Measurements from ENCODE around the gene TREX2. TPM values are rescaled to one million over a fixed set of nuclear protein-coding genes. Genes with fewer than 3 reads are reported as not detected.

TREX2 gene
- total and polyA plus RNA-seq, 2 experiments from 2014 or later, result 0.81 to 1.7 TPM

- ATAC-seq (peak; percentile 52), DNase-seq (ENCODE audit: low spot score) (no peak)
- Mint-ChIP-seq H3K9me3 (no peaks in the 10 kb centered on the region), H3K4me3 (no peak overlapping the region), H3K27ac (no peak overlapping the region), H3K27me3 (ENCODE audit: insufficient read depth, low read depth, poor library complexity) (peaks cover 3% of the 10 kb centered on the region), H3K36me3 (ENCODE audit: low read depth) (no peaks in the 10 kb centered on the region), H3K4me1 (no peaks in the 10 kb centered on the region)
- H3K27me3 ChIP-seq (ENCODE audit: insufficient read depth), result no peaks in the 10 kb centered on the region
- H3K4me1 ChIP-seq (ENCODE audit: insufficient read depth), result no peaks in the 10 kb centered on the region
- no peaks in the 10 kb centered on the region for H4K20me1 ChIP-seq (replicated peaks; ENCODE audit: insufficient read depth)
- no peaks in the 10 kb centered on the region for H3K9me2 ChIP-seq (ENCODE audit: insufficient read depth)
- H3F3A ChIP-seq (replicated peaks; ENCODE audit: low read depth), result no peaks in the 10 kb centered on the region
- H3K36me3 ChIP-seq (ENCODE audit: insufficient read depth), result no peaks in the 10 kb centered on the region
- H3K4me2 ChIP-seq, result no peak overlapping the region
- no peak overlapping the region for H2AFZ ChIP-seq
- H3K27ac ChIP-seq (ENCODE audit: low read depth), result no peak overlapping the region
- no peak overlapping the region for H3K4me3 ChIP-seq
- TF ChIP-seq CTCF (conservative IDR thresholded peaks at IDR 0.05; ENCODE audit: low read depth in 2 of 2), result peak; percentile 38 to 58
- no peak for TF ChIP-seq NANOG (IDR thresholded peaks at IDR 0.05; ENCODE audit: borderline replicate concordance)
- no peak for TF ChIP-seq ZNF331 (CRISPR knock-in tag; IDR thresholded peaks at IDR 0.05; ENCODE audit: low read depth)
- H3K79me2 ChIP-seq (replicated peaks; ENCODE audit: insufficient read depth), result no peaks in the 10 kb centered on the region
Observed at GRCh38 chrX:153438532-153438931, 7.3 kb downstream of the TREX2 start.

DNA sequence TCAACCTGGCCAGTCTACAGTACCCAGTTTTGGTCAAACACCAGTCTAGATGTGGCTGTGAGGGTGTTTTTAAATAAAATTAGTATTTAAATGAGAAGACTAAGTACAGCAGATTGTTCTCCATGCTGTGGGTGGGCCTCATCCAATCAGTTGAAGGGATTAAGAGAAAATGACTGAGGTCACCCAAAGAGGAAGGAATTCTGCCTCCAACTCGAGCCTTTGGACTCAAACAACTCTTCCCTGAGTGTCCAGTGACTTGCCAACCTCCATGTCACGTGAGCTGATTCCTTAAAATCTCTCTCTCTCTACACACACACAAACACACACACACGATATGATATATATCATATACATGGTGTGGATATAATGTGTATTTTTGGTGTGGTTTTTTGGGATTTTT, 10.0 kb downstream of the TREX2 start:
- no peaks in the 10 kb centered on the region for H4K20me1 ChIP-seq (replicated peaks; ENCODE audit: insufficient read depth)
- DNase-seq (ENCODE audit: low spot score) (no peak), ATAC-seq (no peak)
- no peaks in the 10 kb centered on the region for H3K36me3 Mint-ChIP-seq (ENCODE audit: low read depth)
- no peaks in the 10 kb centered on the region for H3K4me1 ChIP-seq (ENCODE audit: insufficient read depth)
- H3K4me3 ChIP-seq, result no peak overlapping the region
- H3K9me3 Mint-ChIP-seq, result 0 out of 3 replicates have a peak, but pooled peaks cover 1% of the 10 kb centered on the region
- H3K27me3 Mint-ChIP-seq (ENCODE audit: insufficient read depth, low read depth, poor library complexity), result no peaks in the 10 kb centered on the region
- no peaks in the 10 kb centered on the region for H3F3A ChIP-seq (replicated peaks; ENCODE audit: low read depth)
- no peak overlapping the region for H3K27ac Mint-ChIP-seq
- no peak overlapping the region for H2AFZ ChIP-seq
- no peak overlapping the region for H3K4me2 ChIP-seq
- no peaks in the 10 kb centered on the region for H3K27me3 ChIP-seq (ENCODE audit: insufficient read depth)
- no peak overlapping the region for H3K4me3 Mint-ChIP-seq
- no peaks in the 10 kb centered on the region for H3K79me2 ChIP-seq (replicated peaks; ENCODE audit: insufficient read depth)
- H3K9me2 ChIP-seq (ENCODE audit: insufficient read depth), result no peaks in the 10 kb centered on the region
- H3K36me3 ChIP-seq (ENCODE audit: insufficient read depth), result no peaks in the 10 kb centered on the region
- H3K4me1 Mint-ChIP-seq, result no peaks in the 10 kb centered on the region
- TF ChIP-seq, protein P1, sequence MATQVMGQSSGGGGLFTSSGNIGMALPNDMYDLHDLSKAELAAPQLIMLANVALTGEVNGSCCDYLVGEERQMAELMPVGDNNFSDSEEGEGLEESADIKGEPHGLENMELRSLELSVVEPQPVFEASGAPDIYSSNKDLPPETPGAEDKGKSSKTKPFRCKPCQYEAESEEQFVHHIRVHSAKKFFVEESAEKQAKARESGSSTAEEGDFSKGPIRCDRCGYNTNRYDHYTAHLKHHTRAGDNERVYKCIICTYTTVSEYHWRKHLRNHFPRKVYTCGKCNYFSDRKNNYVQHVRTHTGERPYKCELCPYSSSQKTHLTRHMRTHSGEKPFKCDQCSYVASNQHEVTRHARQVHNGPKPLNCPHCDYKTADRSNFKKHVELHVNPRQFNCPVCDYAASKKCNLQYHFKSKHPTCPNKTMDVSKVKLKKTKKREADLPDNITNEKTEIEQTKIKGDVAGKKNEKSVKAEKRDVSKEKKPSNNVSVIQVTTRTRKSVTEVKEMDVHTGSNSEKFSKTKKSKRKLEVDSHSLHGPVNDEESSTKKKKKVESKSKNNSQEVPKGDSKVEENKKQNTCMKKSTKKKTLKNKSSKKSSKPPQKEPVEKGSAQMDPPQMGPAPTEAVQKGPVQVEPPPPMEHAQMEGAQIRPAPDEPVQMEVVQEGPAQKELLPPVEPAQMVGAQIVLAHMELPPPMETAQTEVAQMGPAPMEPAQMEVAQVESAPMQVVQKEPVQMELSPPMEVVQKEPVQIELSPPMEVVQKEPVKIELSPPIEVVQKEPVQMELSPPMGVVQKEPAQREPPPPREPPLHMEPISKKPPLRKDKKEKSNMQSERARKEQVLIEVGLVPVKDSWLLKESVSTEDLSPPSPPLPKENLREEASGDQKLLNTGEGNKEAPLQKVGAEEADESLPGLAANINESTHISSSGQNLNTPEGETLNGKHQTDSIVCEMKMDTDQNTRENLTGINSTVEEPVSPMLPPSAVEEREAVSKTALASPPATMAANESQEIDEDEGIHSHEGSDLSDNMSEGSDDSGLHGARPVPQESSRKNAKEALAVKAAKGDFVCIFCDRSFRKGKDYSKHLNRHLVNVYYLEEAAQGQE (IDR thresholded peaks at IDR 0.05; ENCODE audit: unreplicated experiment), result no peak
- TF ChIP-seq CREB1 (CRISPR knock-in tag; IDR thresholded peaks at IDR 0.05; ENCODE audit: low read depth) (no peak), ETS1 (IDR thresholded peaks at IDR 0.05) (no peak), EZH2 (IDR thresholded peaks at IDR 0.05; ENCODE audit: low read depth, unreplicated experiment) (no peak), POLR2AphosphoS5 (IDR thresholded peaks at IDR 0.05; ENCODE audit: low read depth) (no peak)
- H3K27ac ChIP-seq (ENCODE audit: low read depth), result no peak overlapping the region

Measured in GM23338 (cell line).